ENCODE data around the gene CDCP1.
"Not testable (repeated sequence)": the region's sequence is repeated elsewhere in the genome, so short reads cannot be mapped to it uniquely, and the experiment has no call there.

Gene CDCP1

GRCh38 chr3:45166321-45166879 is 20.2 kb upstream of the CDCP1 start:
- DNase-seq, result no peak

GRCh38 chr3:45165497-45166283 is 19.5 kb upstream of the CDCP1 start:
- TF ChIP-seq POLR2A (IDR thresholded peaks at IDR 0.05; ENCODE audit: low read length) (no peak), GATA1 (IDR thresholded peaks at IDR 0.05; ENCODE audit: low read depth, low read length) (no peak)
- DNase-seq, result no peak

More at GRCh38 chr3:45166321-45166879, 20.2 kb upstream of the CDCP1 start:
- TF ChIP-seq POLR2A (IDR thresholded peaks at IDR 0.05; ENCODE audit: low read length) (no peak), GATA1 (IDR thresholded peaks at IDR 0.05; ENCODE audit: low read depth, low read length) (no peak)

DNA sequence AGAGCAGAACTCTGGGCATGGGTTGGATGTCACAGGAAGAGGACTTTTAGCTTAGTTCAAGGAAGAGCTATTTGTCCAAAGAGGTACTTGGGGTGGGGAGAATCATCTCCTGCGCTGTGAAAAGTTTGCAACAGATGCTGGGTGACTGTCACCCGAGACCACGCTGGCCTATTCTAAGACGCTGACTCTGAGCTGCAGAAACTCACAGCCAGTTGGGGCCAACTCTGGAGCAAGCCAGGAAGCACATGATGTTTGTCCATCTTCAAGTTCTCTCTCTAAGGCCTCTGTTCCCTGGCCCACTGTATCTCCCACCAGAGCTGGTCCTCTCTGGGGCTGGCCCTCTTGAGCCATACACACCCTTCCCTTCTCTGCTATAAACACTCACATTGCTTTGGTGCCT is 17.9 kb upstream of the CDCP1 start:
- TF ChIP-seq POLR2A (IDR thresholded peaks at IDR 0.05; ENCODE audit: low read length), result no peak
- no peak for TF ChIP-seq GATA1 (IDR thresholded peaks at IDR 0.05; ENCODE audit: low read depth, low read length)
- no peak for DNase-seq

- no peak for DNase-seq
- no peak for TF ChIP-seq GATA1 (IDR thresholded peaks at IDR 0.05; ENCODE audit: low read depth, low read length)
Measured at GRCh38 chr3:45163481-45163880, 17.3 kb upstream of the CDCP1 start.

DNA sequence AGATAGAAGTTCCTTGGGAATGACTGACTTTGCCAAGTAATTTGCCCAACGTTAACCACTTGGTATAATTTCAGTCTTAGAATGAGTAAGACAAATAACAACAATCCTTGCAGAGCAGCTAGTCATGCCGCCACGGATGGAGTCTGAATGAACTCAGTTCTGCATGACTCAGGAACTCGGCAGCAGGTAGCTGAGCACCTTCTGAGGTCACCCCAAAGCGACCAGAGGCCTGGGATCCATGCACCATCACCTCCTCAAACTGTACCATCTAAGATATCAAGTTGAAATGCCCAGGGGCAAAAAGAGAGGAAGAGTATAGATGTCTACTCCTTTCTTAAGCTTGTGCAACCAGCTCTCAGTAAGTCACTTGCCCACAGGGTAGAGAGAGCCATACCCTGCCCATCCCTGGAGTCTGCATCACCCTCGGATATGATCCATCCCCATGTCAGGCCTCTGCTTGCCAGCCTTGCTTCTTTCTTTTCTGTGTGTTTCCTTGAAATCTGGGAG is 8.5 kb upstream of the CDCP1 start:
- no peak for DNase-seq
- TF ChIP-seq POLR2A (IDR thresholded peaks at IDR 0.05; ENCODE audit: low read length) (no peak), GATA1 (IDR thresholded peaks at IDR 0.05; ENCODE audit: low read depth, low read length) (no peak)

DNA sequence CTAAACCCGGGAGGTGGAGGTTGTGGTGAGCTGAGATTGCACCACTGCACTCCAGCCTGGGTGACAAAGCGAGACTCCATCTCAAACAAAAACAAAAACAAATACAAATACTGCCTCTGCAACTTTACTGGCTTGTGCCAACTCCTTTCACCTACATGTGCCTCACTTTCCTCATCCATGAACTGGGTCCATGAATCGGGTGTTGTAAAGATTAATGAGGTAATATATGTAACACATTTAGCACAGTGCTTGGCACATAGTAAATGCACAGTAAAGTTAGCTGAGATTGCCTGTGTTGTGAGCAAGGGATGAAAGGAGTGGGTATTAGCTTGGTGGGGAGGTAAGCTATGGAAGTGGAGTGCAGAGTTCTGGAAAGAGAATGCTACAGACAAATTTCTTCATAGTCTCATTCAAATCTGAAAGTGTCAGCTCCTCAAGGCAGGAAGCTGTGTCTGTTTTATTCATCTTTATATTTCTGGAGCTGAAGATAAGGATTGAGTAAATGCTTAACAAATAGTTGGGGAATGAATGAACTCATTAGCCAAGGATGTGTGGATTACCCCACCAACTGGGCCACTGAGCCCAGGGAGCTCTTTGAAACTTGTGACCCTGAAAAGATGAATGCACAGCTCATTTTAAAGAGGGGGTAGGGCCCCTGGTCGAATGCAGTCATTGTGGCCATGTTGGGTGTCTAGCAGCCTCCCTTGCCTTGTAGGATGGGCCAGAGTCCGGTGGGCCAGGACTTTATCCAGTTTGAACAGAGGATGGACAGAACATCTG is 7.7 kb upstream of the CDCP1 start:
- TF ChIP-seq GATA1 (IDR thresholded peaks at IDR 0.05; ENCODE audit: low read depth, low read length) (no peak), POLR2A (IDR thresholded peaks at IDR 0.05; ENCODE audit: low read length) (no peak)
- no peak for DNase-seq

DNA sequence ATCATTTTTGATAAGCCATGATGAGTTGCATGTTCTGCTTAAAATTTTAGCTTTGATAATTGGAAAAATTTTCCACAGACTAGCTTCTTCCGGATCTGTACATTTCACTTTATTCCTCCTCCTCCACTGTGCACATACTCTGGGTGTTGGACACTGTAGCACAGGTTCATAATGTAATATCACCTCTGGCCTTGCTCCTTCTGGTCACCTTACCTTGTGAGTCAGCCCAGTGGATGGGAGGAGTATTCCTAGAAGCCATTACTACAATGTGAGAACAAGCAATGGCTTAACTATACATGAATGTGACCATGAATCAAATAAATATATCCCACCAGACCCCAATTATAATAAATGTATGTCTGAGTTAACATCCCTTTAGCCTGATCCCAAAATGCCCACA is 6.1 kb upstream of the CDCP1 start:
- TF ChIP-seq GATA1 (IDR thresholded peaks at IDR 0.05; ENCODE audit: low read depth, low read length) (no peak), POLR2A (IDR thresholded peaks at IDR 0.05; ENCODE audit: low read length) (no peak)
- no peak for DNase-seq

GRCh38 chr3:45151100-45151499 is 4.9 kb upstream of the CDCP1 start:
- no peak for TF ChIP-seq GATA1 (IDR thresholded peaks at IDR 0.05; ENCODE audit: low read depth, low read length)
- no peak for TF ChIP-seq POLR2A (IDR thresholded peaks at IDR 0.05; ENCODE audit: low read length)
- DNase-seq, result no peak

DNA sequence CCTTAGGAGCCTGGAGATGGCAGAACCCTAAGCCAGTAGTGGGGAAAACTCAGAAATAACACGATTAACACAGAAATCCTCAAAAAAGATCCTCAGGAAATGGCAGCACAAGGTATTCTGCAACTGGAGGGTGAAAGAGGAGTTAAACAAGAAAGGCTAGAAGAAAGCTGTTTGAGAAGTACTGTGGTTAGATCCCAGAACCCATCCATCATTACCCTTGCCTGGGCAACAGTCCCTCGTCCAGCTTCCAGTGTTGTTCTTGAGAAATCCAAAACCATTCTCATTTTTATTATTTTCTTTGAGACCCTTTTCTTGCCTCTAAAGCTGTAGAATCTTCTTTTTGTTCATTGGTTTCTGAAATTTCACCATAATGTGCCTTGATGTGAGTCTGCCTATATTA is 2.7 kb upstream of the CDCP1 start:
- no peak for DNase-seq
- TF ChIP-seq POLR2A (IDR thresholded peaks at IDR 0.05; ENCODE audit: low read length) (no peak), GATA1 (IDR thresholded peaks at IDR 0.05; ENCODE audit: low read depth, low read length) (no peak)

DNA sequence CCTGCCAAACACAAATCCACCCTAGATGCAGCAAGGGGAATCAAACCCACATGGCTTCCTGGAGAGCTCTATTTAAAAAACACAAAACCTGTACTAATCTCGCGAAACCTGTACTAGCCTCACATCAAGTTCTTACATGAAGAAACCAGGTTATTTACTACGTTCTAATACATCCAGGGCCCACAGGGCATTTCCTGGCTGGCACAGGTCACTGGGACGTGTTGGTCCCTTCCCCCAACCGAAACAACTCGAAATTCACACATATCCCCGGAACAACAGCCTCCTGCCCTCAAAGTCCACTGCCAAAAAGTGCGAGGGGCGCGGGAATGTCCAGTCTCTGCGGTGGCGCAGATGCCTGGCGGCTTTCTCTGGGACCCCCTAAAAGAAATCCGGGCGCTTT is 955 bp downstream of the CDCP1 start:
- DNase-seq, result no peak
- TF ChIP-seq POLR2A (IDR thresholded peaks at IDR 0.05; ENCODE audit: low read length) (no peak), GATA1 (IDR thresholded peaks at IDR 0.05; ENCODE audit: low read depth, low read length) (no peak)

GRCh38 chr3:45143673-45144671 is 2.2 kb downstream of the CDCP1 start:
- DNase-seq, result no peak
- TF ChIP-seq POLR2A (IDR thresholded peaks at IDR 0.05; ENCODE audit: low read length) (no peak), GATA1 (IDR thresholded peaks at IDR 0.05; ENCODE audit: low read depth, low read length) (no peak)

DNA sequence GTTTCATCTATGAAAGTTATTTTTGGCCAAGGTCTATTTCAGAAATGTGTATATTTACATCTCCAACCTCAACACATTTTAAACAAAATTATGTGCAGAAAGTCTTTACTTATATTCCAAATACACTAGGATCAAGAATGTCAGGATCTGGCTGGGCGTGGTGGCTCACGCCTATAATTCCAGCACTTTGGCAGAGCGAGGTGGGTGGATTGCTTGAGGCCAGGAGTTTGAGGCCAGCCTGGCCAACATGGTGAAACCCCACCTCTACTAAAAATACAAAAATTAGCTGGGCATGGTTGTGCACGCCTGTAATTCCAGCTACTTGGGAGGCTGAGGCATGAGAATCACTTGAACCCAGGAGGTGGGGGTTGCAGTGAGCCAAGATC is 5.4 kb downstream of the CDCP1 start:
- not testable (repeated sequence) for DNase-seq

DNA sequence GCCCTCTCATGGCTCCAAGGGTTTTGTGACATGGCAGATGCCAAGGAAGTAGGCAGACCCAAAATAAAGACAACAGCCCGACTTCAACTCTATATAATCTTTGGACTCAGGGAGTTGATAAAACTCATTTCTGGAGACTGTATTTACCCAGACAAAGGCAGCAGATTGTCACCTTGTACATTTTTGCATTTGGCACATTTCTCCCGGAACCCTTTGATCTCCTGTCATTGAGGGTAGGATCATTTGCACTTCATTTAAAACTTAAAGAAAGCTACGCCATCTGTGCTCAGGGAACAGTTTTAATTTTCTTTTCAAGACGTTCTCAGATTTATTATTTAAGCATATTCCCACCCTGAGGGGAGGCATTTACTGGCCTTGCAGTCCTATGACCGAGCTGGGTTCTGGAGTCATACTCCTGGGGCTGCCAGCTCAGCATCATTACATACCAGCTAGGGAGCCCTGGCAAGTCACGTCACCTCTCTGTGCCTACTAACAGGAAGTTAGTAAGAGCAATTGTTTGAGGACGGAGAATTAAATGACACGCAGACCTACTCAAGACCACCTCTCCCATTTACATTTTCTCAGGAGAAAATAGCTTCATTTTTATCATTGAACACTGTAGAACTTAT is 5.9 kb downstream of the CDCP1 start:
- DNase-seq, result no peak
- TF ChIP-seq GATA1 (IDR thresholded peaks at IDR 0.05; ENCODE audit: low read depth, low read length) (no peak), POLR2A (IDR thresholded peaks at IDR 0.05; ENCODE audit: low read length) (no peak)
